Stimulated activated CD4-positive, alpha-beta T cell treated with anti-CD3 and anti-CD28 coated beads, Interleukin-1b, Interleukin-23, amount 100 ng/mL, for 4 hours (primary cell): Measurements from ENCODE around the gene TBC1D16.

Experiments used
- DNase-seq, 2 donors: peaks; one replicate each; pipeline ENCODE4 v3.0.0-alpha.2; 2020; ENCODE audit warnings: low read depth in 2 of 2

The TBC1D16 gene

DNA sequence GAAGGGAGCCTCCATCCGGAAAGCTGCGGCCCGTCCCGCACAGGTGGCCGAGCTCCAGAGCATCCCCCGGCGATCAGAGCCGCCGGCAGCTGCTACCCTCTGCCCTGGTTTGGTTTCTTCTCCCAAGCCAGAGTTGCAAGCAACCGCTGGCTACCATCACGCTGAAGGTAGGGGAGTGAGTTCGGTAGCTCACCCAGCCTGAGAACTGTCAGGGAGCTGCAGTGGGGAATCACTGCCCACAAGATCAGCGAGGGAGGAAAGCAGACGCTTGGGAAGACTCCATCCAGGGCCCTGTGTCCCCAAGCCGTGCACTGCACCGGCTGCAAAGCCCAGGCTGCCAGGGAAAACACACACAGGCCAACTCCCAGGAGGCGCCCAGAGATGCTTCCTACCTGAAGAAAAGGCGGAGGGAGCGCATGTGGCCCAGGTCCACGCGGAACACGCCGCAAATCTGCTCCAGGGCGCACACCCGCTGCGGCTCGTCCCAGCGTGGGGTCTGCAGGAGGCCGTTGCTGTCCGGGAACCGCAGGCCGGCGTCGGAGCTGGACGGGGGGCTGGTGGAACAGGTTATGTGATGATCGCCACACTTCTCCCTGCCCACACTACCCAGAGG, 83.3 kb downstream of the TBC1D16 start:
- no peak for DNase-seq

GRCh38 chr17:79951361-79952264, 84.1 kb downstream of the TBC1D16 start:
- no peak for DNase-seq

GRCh38 chr17:79950751-79951150, 84.9 kb downstream of the TBC1D16 start:
- no peak for DNase-seq

GRCh38 chr17:79950306-79950705, 85.4 kb downstream of the TBC1D16 start:
- DNase-seq = no peak

DNA sequence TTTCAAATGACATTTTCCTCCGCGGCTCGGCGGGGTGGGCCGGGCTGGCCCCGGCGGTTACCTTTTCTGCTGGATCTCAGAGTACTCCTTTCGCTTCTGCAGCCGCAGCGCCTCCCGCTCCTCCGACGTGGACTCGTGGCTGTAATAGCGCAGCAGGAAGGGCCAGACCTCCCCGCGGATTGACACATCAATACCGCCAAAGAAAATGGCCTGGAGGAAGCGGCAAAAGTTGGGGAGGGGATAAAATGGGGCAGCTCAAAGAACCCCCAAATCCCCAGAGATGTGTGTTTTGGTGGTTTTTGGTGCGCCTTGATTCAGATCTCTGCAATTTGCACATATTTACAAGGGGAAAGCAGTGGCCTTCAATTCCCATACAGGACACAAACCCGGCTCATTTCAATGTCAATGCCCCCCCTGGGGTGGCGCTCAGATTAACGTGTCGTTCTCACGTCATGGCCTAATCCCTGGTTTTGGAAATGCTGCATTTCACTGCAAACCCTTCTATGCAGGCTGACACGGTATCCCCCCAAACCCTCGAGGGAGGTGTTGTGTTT, 85.9 kb downstream of the TBC1D16 start:
- DNase-seq = no peak

- DNase-seq = no peak
Observed at GRCh38 chr17:79948945-79949655, 86.6 kb downstream of the TBC1D16 start.

- no peak for DNase-seq
Observed at GRCh38 chr17:79948406-79948944, 87.2 kb downstream of the TBC1D16 start.

GRCh38 chr17:79947351-79948031, 88.2 kb downstream of the TBC1D16 start:
- DNase-seq = no peak

DNA sequence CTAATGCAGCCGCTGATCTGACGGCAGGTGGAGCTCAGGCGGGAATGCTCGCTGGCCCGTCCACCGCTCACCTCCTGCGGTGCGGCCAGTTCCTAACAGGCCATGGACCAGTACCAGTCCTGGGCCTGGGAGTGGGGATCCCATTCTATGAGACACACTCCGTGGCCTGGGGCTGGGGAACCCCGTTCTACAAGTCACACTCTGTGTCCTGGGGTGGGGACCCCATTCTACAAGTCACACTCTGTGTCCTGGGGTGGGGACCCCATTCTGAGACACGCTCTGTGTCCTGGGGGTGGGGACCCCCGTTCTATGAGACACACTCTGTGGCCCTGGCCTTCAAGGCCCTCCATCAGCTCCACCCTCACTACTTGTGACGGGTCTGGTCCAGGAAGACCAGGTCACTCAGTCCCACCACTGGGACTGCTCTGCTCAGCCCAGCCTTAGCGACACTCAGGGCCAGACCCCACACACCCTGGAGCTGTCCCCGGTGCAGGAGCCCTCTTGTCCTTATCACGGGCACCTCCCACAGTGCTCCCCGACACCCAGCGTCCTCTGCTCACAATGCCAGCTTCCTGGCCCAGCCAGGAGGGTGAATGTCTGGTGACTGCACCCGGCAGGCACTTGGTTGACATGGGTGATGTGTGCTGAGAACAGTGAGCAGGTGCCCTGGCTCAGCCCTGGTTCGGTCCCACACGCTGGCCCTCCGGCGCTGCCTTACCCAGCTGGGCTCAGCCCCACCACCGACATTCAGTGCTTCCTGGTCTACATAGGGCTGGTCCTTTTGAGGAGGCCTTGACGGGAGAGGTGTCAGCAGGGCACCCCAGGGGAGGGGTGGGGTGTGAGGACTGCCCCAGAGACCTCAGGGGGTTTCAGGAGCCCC, 89.1 kb downstream of the TBC1D16 start:
- no peak for DNase-seq

DNA sequence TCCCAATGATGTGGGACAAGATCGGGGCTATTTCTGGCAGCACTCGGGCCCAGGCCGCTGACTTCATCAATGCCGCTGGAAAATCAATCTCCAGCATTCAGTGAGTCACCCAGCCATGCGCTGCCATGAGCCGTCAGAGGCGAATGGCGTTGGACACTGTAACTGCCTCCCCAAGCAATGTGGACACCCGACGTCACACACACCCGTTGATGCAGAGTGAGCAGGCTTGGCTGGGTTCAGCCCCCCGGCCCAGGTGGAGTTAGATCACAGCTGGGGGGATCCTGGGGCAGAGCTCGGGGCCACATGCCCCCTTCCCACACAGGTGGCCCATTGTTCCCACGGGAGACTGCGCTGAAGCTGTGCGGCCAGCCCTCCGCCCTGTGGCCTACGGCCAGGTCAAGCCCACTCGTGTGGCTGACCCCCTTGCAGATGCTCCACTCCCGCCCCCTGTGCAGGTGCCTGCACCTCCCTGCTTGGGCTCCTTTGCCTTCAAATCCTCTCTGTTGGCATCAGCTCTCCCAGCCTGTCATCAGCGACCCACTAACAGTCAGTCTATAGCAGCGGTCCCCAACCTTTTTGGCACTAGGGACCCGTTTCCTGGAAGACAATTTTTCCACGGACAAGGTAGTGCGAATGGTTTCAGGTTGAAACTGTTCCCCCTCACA, 89.9 kb downstream of the TBC1D16 start:
- DNase-seq = no peak

GRCh38 chr17:79944821-79945391, 90.8 kb downstream of the TBC1D16 start:
- no peak for DNase-seq

DNA sequence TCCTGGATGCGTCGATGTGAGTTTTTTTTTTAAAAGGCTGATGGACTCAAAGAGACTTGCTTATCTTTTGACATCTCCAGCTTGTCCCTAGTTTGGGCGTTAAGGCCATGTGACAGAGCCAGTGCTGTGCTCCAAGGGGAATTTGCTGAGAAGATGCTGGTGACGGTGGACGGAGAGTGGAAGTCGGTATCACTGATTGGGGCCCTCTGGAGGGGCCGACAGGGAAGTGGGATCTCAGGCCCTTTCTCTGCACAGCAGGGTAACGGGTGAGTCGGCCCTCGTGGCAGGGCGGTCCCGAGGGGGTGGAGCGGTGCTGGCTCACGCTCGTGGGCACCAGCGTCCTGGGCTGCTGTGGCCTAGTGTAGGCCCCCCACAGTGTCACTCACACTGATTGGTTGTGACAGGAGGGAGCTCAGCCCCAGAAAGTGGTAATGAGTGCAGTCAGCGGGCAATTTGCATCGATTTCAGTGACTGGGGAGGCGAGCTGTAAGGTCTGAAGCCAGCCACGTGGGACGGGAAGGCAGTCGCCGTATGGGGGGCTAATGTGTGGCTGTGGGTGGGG, 91.3 kb downstream of the TBC1D16 start:
- DNase-seq = no peak

- DNase-seq = no peak
Observed at GRCh38 chr17:79943347-79944241, 92.1 kb downstream of the TBC1D16 start.

- no peak for DNase-seq
Observed at GRCh38 chr17:79942591-79943346, 92.9 kb downstream of the TBC1D16 start.

GRCh38 chr17:79942011-79942405, 93.7 kb downstream of the TBC1D16 start:
- DNase-seq = no peak

DNA sequence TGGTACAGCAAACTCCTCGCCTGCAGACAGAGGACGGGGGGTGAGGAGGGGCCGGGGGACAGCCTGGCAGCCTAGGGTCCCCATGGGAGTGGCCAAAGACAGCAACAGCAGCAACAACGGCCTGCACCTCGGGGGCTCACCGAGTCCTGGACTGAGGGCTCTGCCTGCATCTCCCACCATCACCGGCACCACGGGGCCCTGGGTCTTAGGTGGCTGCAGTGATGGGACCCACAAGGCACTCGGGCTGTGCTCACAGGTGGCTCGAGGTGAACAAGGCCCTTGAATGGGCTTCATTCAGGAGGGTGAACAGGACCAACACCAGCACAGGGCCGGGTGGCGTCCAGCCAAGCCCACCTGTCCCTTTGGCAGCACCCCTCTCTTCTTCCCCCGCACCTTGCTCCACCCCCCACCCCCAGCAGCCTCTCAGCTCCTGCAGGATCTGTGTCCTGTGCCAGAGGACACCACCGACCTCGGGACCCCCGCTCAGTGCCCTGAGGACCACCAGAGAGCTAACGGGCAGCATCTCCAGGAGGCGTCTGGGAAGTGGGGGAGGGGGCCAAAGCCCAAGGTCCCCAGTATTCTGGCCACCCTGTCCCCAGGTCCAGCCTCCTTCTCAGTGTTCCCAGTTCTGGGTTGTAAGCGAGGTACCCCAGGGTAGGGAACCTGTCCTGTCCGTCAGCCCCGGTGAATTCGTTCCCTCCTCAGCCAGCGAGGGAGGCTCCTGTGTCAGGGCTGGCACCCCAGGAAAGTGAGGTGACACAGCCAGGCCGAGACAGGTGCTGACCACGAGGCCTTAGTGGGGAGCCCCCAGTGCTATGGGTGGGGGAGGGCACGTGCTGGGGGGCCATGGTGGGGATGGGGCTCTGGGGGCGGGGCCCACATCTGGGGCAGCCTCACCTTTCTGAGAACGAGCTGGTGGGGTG, 94.3 kb downstream of the TBC1D16 start:
- DNase-seq = no peak
